Measurements from ENCODE around the gene COA5. TPM values are rescaled to one million over a fixed set of nuclear protein-coding genes. Genes with fewer than 3 reads are reported as not detected.

COA5 gene, protein sequence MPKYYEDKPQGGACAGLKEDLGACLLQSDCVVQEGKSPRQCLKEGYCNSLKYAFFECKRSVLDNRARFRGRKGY
- 26.3 TPM for total RNA-seq

GRCh38 chr2:98608116-98608961 lies at the start of gene COA5, which contains the start of gene UNC50:
COA5 (minus strand) TSS chr2:98608512; CDS start chr2:98608405, 107 bp downstream.
UNC50 (plus strand) TSS chr2:98608589; CDS start chr2:98609760, 1,171 bp downstream.
- DNase-seq, result peak; percentile 87

GRCh38 chr2:98656800-98657199 lies 48.5 kb upstream of the COA5 start:
- DNase-seq, result no peak

- DNase-seq, result no peak
Observed at GRCh38 chr2:98654699-98655495, 46.6 kb upstream of the COA5 start.

GRCh38 chr2:98650998-98651397 lies 42.7 kb upstream of the COA5 start:
- DNase-seq, result no peak

GRCh38 chr2:98649992-98650375 lies 41.7 kb upstream of the COA5 start:
- DNase-seq, result no peak

GRCh38 chr2:98649135-98649991 lies 41.1 kb upstream of the COA5 start:
- DNase-seq, result peak; percentile 41

DNA sequence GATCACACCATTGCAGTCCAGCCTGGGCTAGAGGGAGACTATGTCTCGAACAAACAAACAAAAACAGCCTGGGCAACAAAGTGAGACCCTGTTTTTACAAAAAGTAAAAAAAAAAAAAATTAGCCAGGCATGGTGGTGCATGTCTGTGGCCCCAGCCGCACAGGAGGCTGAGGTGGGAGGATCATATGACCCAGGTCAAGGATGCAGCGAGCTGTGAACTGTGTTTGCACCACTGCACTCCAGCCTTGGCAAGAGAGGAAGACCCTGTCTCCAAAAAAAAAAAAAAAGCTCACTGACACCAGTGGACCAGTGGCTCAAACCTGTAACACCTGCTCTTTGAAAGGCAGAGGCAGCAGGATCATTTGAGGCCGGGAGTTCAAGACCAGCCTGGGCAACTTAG lies 40.1 kb upstream of the COA5 start:
- no peak for DNase-seq

GRCh38 chr2:98647636-98648035 lies 39.3 kb upstream of the COA5 start:
- DNase-seq, result no peak

GRCh38 chr2:98643496-98644100 lies 35.3 kb upstream of the COA5 start:
- no peak for DNase-seq

DNA sequence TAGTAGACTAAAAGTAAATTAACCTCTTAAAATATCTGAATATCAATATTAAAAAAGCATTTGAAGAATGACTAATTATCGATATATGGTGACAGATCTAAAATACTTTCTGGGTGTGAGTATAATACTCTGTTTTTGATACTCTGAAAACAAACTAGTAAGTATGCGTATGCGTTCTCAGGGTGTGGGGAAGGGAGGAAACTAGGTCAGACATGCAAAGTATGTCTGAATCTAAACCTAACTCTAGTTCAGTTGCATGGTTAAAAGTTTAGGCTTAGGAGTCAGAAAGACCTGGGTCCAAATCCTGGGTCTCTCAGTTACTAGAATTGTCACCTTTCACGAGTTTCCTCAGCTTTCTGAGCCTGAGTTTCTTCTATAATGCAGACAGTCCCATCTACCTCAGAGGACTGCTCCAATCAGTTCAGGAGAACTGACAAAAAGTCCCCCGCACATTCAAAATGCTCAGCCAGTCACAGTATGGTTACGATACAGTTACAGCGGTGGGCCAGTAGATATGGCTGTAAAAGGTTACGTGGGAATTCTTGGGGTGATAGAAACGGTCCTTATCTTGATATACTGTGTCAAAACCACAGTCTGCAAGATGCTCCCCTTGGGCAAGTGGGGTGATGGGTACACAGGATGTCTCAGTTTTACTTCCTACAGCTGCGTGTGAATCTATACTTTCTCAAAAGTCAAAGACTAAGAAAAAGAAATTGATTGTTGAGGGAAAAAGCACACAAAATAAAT lies 29.3 kb upstream of the COA5 start:
- DNase-seq, result no peak

DNA sequence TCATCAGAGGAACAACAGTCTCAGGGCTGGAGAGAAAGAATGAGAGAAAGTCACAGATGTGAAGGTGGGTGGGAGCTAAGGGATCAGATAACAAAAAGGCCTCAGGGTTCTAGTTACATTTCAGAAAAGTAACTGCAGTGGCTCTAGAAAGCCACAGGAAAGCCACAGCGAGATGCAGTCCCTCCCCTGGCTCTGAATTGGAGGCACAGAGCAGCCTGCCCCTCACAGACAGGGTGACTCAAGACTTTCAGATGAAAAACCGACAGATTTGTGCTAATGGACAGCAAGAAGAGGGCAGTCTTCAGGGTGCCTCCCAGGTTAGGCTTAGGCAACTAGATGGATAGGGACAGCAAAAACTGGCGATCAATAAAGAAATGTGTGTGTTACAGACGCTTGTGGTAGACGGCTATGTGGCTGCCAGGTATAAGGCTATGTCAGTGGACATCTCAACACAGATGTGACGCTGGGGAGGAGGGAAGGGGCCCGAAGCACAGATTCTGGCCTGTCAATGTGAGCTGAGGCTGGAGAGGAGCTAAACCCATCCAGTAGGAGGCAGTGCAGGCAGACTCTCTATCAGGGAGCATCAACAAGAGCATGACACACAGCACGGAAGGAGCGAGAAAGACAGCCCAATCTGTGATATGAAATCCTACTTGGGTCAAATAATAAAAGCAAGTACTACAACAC lies 26.2 kb upstream of the COA5 start:
- no peak for DNase-seq

DNA sequence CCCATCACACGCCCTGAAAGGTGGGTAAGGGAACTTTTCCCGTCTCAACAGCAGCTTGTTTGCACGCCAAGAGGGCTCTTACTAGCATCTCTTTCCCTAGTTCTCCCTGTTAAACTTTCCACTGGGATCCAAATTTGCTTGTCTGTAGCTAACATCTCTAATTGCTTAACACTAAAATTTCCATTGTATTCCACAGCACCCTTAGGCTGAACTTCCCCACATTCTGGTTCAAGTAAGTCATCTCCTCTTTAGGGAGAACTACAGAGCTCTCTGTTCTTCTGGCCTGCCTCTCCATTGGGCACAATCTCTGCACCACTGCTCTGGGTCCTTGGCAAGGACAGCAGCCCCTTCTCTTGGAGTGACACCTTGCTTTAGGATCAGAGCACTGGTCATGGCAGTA lies 24.0 kb upstream of the COA5 start:
- DNase-seq, result no peak

GRCh38 chr2:98623657-98624056 lies 15.3 kb upstream of the COA5 start:
- DNase-seq, result no peak

- DNase-seq, result no peak
Observed at GRCh38 chr2:98617149-98617548, 8.8 kb upstream of the COA5 start.

- no peak for DNase-seq
Observed at GRCh38 chr2:98615481-98615880, 7.2 kb upstream of the COA5 start.

DNA sequence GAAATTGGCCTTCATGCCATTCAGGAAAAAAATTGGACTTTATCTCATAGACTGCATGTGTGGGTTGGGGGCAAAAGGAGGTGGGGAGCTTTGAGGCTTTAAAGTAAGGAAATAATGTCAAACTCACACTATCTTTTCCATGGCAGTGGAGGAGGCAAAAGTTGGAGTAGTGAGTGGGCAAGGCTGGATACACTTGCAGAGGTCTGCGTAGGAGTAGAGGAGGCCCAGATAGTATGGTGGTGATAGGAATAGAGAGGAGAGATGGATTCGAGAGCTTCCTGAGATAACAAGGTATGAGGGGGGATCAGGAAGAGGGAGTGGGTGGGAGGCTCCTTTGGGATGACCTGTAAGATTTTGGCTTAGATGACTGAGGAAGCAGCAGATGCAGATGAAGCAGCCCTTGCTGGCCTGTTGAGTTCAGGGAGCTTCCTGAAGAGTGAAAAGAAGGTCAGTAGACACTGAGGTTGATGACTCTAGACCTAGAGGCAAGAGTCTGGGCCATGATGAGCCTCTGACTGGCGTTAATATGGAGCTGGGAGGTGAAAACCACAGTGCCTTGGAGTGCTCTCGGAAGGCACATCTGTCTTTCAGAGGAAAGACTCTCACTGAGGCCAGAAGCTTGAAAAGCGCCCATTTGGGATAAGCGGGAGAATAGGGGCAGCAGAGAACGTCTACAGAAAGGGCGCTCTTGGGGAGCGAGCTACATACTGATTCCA lies 5.9 kb upstream of the COA5 start:
- DNase-seq, result no peak

DNA sequence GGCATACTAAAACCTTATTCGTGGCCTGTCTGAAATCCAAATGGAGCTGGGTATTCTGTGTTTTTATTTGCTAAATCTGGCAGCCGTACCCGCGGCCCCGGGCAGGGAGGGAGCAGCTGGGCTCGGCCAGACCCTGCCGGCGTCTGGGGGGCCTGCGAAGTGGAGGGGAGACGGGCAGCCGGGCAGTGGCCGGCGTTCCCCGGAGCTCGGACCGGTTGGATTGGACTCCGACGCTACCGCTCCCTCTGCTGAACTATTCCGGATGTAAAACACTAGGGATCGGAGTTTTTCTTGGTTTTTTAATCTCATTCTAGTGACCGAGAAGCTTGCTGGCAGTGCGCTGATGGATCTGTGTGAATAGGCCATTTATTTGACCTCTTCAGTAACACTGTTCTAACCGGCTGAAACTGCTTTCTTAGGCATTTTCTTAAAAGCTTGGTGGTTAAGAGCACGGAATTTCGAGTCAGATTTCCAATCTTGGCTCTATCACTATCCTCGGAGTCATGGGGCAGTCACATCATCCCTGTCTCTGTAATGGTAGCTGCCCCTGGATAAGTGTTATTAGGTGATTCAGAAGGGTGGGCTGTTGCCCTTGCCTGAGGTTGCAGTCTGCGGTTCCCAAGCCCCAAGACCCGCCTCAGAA lies 771 bp upstream of the COA5 start:
- DNase-seq, result peak; percentile 29

- no peak for DNase-seq
Observed at GRCh38 chr2:98607741-98608115, 584 bp downstream of the COA5 start.

DNA sequence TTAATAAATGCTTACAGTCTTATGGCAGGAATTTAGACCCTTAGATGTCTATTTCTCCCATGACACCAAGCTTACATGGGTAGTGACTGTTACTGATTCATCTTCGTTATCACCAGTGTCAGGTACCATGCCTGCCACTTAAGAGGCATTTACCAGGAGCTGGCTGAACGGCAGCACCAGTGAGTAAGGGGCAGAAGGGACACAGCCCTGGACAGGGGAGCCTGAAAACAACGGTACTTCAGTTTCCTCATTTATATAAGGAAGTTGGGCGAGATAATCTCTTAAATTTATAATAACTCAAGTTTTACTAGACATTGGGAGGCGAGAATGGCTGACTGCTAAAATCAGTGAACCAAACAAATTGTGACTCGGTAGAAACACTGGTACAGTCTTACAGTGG lies 1.2 kb downstream of the COA5 start:
- no peak for DNase-seq

All from skin of body (tissue), 2 donors.